ENCODE results near the gene VPS26A. TPM values are rescaled to one million over a fixed set of nuclear protein-coding genes. Genes with fewer than 3 reads are reported as not detected.

Gene VPS26A
- total and polyA plus RNA-seq, 4 donors = 24.9 to 62.5 (median 37.6) TPM

GRCh38 chr10:69215405-69216171, 91.6 kb downstream of the VPS26A start:
- DNase-seq (no peak), ATAC-seq (ENCODE audit: insufficient read depth, low FRiP score) (no peak)
- Histone ChIP-seq H3K4me1 (ENCODE audit: control insufficient read depth in 5 of 5, insufficient read depth in 5 of 5, low read length in 5 of 5) (no peaks in the 10 kb centered on the region), H3K4me3 (no peak overlapping the region), H3K9ac (ENCODE audit: insufficient read depth in 1 of 2, low read length in 2 of 2) (no peak overlapping the region), H3K27me3 (ENCODE audit: control insufficient read depth in 3 of 3, insufficient read depth in 3 of 3, low read length in 2 of 3) (no peaks in the 10 kb centered on the region), H3K9me3 (ENCODE audit: control insufficient read depth in 4 of 4, insufficient read depth in 3 of 4, low read length in 3 of 4) (peaks cover 0 to 4% (median 0%) of the 10 kb centered on the region in 4 donors), H3K36me3 (ENCODE audit: control insufficient read depth in 4 of 4, insufficient read depth in 4 of 4, low read length in 4 of 4) (no peaks in the 10 kb centered on the region), H3K27ac (ENCODE audit: low read depth in 1 of 2, low read length in 1 of 2) (no peak overlapping the region)
- 13 to 30% methylated on average over 10 of the region's 10 CpGs for WGBS, 2 donors
- TF ChIP-seq, protein P1, sequence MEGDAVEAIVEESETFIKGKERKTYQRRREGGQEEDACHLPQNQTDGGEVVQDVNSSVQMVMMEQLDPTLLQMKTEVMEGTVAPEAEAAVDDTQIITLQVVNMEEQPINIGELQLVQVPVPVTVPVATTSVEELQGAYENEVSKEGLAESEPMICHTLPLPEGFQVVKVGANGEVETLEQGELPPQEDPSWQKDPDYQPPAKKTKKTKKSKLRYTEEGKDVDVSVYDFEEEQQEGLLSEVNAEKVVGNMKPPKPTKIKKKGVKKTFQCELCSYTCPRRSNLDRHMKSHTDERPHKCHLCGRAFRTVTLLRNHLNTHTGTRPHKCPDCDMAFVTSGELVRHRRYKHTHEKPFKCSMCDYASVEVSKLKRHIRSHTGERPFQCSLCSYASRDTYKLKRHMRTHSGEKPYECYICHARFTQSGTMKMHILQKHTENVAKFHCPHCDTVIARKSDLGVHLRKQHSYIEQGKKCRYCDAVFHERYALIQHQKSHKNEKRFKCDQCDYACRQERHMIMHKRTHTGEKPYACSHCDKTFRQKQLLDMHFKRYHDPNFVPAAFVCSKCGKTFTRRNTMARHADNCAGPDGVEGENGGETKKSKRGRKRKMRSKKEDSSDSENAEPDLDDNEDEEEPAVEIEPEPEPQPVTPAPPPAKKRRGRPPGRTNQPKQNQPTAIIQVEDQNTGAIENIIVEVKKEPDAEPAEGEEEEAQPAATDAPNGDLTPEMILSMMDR (IDR thresholded peaks at IDR 0.05; ENCODE audit: control extremely low read depth, extremely low read depth) = no peak

DNA sequence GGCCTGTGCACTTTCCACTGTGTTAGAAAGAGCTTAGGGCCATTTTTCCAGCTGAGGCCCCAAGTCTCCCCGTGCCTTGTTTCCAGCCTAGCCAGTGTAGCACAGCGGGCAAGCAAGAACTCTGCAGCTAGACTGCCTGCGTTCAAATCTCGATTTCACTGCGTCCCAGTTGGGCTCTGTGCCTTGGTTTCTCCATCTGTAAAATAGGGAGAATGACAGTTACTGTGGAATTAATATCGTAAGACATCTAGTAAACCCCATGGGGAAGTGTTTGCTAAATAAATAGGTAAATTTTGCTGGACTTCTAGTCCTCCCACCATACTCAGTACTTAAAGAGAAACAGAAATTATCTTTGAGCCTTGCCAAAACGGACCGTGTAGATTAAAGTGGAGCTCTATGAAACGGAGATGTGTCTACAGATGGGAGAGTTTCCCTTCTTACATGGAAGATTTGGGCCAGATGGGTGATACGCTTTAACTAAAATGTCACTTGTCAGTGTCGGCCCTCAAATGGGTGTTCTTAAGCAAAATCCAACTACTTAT, 92.7 kb downstream of the VPS26A start:
- Histone ChIP-seq H3K9me3 (ENCODE audit: control insufficient read depth in 4 of 4, insufficient read depth in 3 of 4, low read length in 3 of 4) (peaks cover 0 to 4% (median 0%) of the 10 kb centered on the region in 4 donors), H3K36me3 (ENCODE audit: control insufficient read depth in 4 of 4, insufficient read depth in 4 of 4, low read length in 4 of 4) (no peaks in the 10 kb centered on the region), H3K27ac (ENCODE audit: low read depth in 1 of 2, low read length in 1 of 2) (no peak overlapping the region), H3K4me3 (no peak overlapping the region), H3K4me1 (ENCODE audit: control insufficient read depth in 5 of 5, insufficient read depth in 5 of 5, low read length in 5 of 5) (no peaks in the 10 kb centered on the region), H3K27me3 (ENCODE audit: control insufficient read depth in 3 of 3, insufficient read depth in 3 of 3, low read length in 2 of 3) (no peaks in the 10 kb centered on the region), H3K9ac (ENCODE audit: insufficient read depth in 1 of 2, low read length in 2 of 2) (no peak overlapping the region)
- TF ChIP-seq, protein P1 (IDR thresholded peaks at IDR 0.05; ENCODE audit: control extremely low read depth, extremely low read depth) = no peak
- ATAC-seq (ENCODE audit: insufficient read depth, low FRiP score) (no peak), DNase-seq (no peak)
- WGBS, 2 donors = 90 to 96% methylated on average over 11 of the region's 11 CpGs

GRCh38 chr10:69217119-69217754, 93.3 kb downstream of the VPS26A start:
- Histone ChIP-seq H3K9ac (ENCODE audit: insufficient read depth in 1 of 2, low read length in 2 of 2) (no peak overlapping the region), H3K27ac (ENCODE audit: low read depth in 1 of 2, low read length in 1 of 2) (no peak overlapping the region)
- TF ChIP-seq, protein P1 (IDR thresholded peaks at IDR 0.05; ENCODE audit: control extremely low read depth, extremely low read depth) = no peak

More at GRCh38 chr10:69217119-69217754, 93.3 kb downstream of the VPS26A start:
- H3K4me3 ChIP-seq = no peak overlapping the region
- H3K27me3 ChIP-seq (ENCODE audit: control insufficient read depth in 3 of 3, insufficient read depth in 3 of 3, low read length in 2 of 3) = no peaks in the 10 kb centered on the region
- ATAC-seq (ENCODE audit: insufficient read depth, low FRiP score) (peak; percentile 36), DNase-seq (no peak)
- peaks cover 0 to 4% (median 0%) of the 10 kb centered on the region in 4 donors for H3K9me3 ChIP-seq (ENCODE audit: control insufficient read depth in 4 of 4, insufficient read depth in 3 of 4, low read length in 3 of 4)
- H3K36me3 ChIP-seq (ENCODE audit: control insufficient read depth in 4 of 4, insufficient read depth in 4 of 4, low read length in 4 of 4) = no peaks in the 10 kb centered on the region
- H3K4me1 ChIP-seq (ENCODE audit: control insufficient read depth in 5 of 5, insufficient read depth in 5 of 5, low read length in 5 of 5) = no peaks in the 10 kb centered on the region
- WGBS, 2 donors = 71 to 80% methylated on average over 4 of the region's 4 CpGs
